SK-N-SH (cell line): ENCODE results near the gene CDKAL1. TPM values are rescaled to one million over a fixed set of nuclear protein-coding genes. Genes with fewer than 3 reads are reported as not detected.

Experiments
- CTCF ChIA-PET: fragments of 300-600, 350-600 bp; formaldehyde crosslinking; extraction: SDS; loops from one replicate; lab custom pipeline; 2021; lab: Yijun Ruan, JAX
- POLR2A ChIA-PET: fragments of 350-600 bp; sonication (Branson Sonifier 250); formaldehyde crosslinking; extraction: SDS; loops from one replicate; lab custom pipeline; 2020; ENCODE audit warnings: antibody characterized with exemption, inconsistent platforms; lab: Yijun Ruan, JAX
- DNase-seq: peaks from one replicate; pipeline ENCODE4 v3.0.0; 2012
- H2AFZ ChIP-seq: fragments of 200-600 bp; sonication (generic); 2 replicates; pipeline ENCODE4 v1.8.1; 2016; ENCODE audit warnings: antibody characterized with exemption, mild to moderate bottlenecking, low read depth
- H3F3A ChIP-seq: fragments of 200-600 bp; sonication (generic); replicated peaks from 2 replicates; pipeline ENCODE3; 2016; ENCODE audit warnings: antibody characterized with exemption, mild to moderate bottlenecking; ENCODE audit not compliant: insufficient read depth
- H3K27ac ChIP-seq, 2 experiments: fragments of 200-500 bp in 1 of 2; fragments of 200-600 bp in 1 of 2; sonication (Bioruptor generic) in 1 of 2; sonication (generic), shearing (Covaris generic) in 1 of 2; 2 replicates each; pipeline versions ENCODE4 v1.5.1 to v1.6.1; 2014 to 2016; ENCODE audit warnings: low read depth in 2 of 2, inconsistent platforms in 1 of 2, low read length in 1 of 2, mild to moderate bottlenecking in 1 of 2, mixed read lengths in 1 of 2
- H3K27me3 ChIP-seq: fragments of 200-600 bp; sonication (generic), shearing (Covaris generic); 2 replicates; pipeline ENCODE4 v1.6.1; 2016; ENCODE audit warnings: mixed run types; ENCODE audit not compliant: insufficient read depth
- H3K36me3 ChIP-seq, 2 experiments: fragments of 200-500 bp in 1 of 2; fragments of 200-600 bp in 1 of 2; sonication (Bioruptor generic) in 1 of 2; sonication (generic) in 1 of 2; replicated peaks in 1 of 2; 2 replicates each; pipeline versions ENCODE3 to v1.5.1; 2014 to 2016; ENCODE audit warnings: low read length in 1 of 2, mild to moderate bottlenecking in 1 of 2; ENCODE audit not compliant: insufficient read depth in 2 of 2, control insufficient read depth in 1 of 2
- H3K4me1 ChIP-seq, 2 experiments: fragments of 200-500 bp in 1 of 2; fragments of 200-600 bp in 1 of 2; sonication (Bioruptor generic) in 1 of 2; sonication (generic), shearing (Covaris generic) in 1 of 2; 2 replicates each; pipeline versions ENCODE4 v1.5.1 to v1.6.1; 2014 to 2016; ENCODE audit warnings: low read depth in 1 of 2, low read length in 1 of 2, mixed run types in 1 of 2; ENCODE audit not compliant: insufficient read depth in 2 of 2, control insufficient read depth in 1 of 2
- H3K4me2 ChIP-seq: fragments of 200-600 bp; sonication (generic), shearing (Covaris generic); 2 replicates; pipeline ENCODE4 v1.6.1; 2017; ENCODE audit warnings: mixed run types
- H3K4me3 ChIP-seq, 2 experiments: fragments of 200-500 bp in 1 of 2; fragments of 200-600 bp in 1 of 2; sonication (Bioruptor generic) in 1 of 2; sonication (generic), shearing (Covaris generic) in 1 of 2; 2 replicates each; pipeline versions ENCODE4 v1.5.1 to v1.8.1; 2014 to 2016; ENCODE audit warnings: low read depth in 2 of 2, inconsistent platforms in 1 of 2, low read length in 1 of 2, mild to moderate bottlenecking in 1 of 2, mixed read lengths in 1 of 2, moderate library complexity in 1 of 2
- H3K79me2 ChIP-seq: fragments of 200-600 bp; sonication (generic); 2 replicates; pipeline ENCODE4 v1.8.1; 2017; ENCODE audit warnings: mild to moderate bottlenecking; ENCODE audit not compliant: insufficient read depth
- H3K9ac ChIP-seq: fragments of 200-600 bp; sonication (generic); 2 replicates; pipeline ENCODE4 v1.6.1; 2017; ENCODE audit warnings: mixed run types
- H3K9me2 ChIP-seq: fragments of 200-600 bp; sonication (generic); 2 replicates; pipeline ENCODE4 v1.6.1; 2017; ENCODE audit warnings: mixed run types
- H3K9me3 ChIP-seq: fragments of 200-600 bp; sonication (generic); 2 replicates; pipeline ENCODE4 v1.6.1; 2017; ENCODE audit warnings: mixed run types, mild to moderate bottlenecking, moderate library complexity
- H4K20me1 ChIP-seq: fragments of 200-600 bp; sonication (generic); 2 replicates; pipeline ENCODE4 v1.6.1; 2017; ENCODE audit warnings: mild to moderate bottlenecking, mixed run types; ENCODE audit not compliant: insufficient read depth
- FOSL2 ChIP-seq: IDR thresholded peaks from 2 replicates; pipeline ENCODE4 v1.4.0; 2012; ENCODE audit warnings: low read depth, mild to moderate bottlenecking, moderate library complexity, borderline replicate concordance
- GABPA ChIP-seq: IDR thresholded peaks from 2 replicates; pipeline ENCODE4 v1.4.0; 2012; ENCODE audit warnings: low read depth, mild to moderate bottlenecking
- GATA2 ChIP-seq: sonication (generic); formaldehyde crosslinking; IDR thresholded peaks from 2 replicates; pipeline ENCODE4 v1.5.0; 2020; ENCODE audit warnings: mild to moderate bottlenecking, missing genetic modification reagents
- JUND ChIP-seq: IDR thresholded peaks from 2 replicates; pipeline ENCODE4 v1.4.0; 2012
- POLR2AphosphoS5 ChIP-seq: IDR thresholded peaks from 2 replicates; pipeline ENCODE4 v1.6.1; 2012; ENCODE audit warnings: low read depth, low read length
- RAD21 ChIP-seq: IDR thresholded peaks from 2 replicates; pipeline ENCODE4 v1.6.1; 2012; ENCODE audit warnings: mild to moderate bottlenecking, low read length
- RCOR1 ChIP-seq: fragments of 150-350 bp; IDR thresholded peaks from 2 replicates; pipeline ENCODE4 v1.6.1; 2017; ENCODE audit warnings: antibody characterized with exemption, low read length
- RXRA ChIP-seq: IDR thresholded peaks from 2 replicates; pipeline ENCODE4 v1.4.0; 2012; ENCODE audit warnings: low read depth, mild to moderate bottlenecking, borderline replicate concordance
- SIN3A ChIP-seq: IDR thresholded peaks from 2 replicates; pipeline ENCODE4 v1.6.1; 2012; ENCODE audit warnings: low read depth, mild to moderate bottlenecking, low read length, moderate library complexity, borderline replicate concordance
- SMC3 ChIP-seq: IDR thresholded peaks from 2 replicates; pipeline ENCODE4 v1.6.1; 2012; ENCODE audit warnings: low read depth, low read length, improper control_type of control experiment
- TCF12 ChIP-seq: IDR thresholded peaks from 2 replicates; pipeline ENCODE4 v1.4.0; 2012
- TEAD4 ChIP-seq: IDR thresholded peaks from 2 replicates; pipeline ENCODE4 v1.4.0; 2012; ENCODE audit warnings: mild to moderate bottlenecking, borderline replicate concordance; ENCODE audit not compliant: insufficient read depth
- USF2 ChIP-seq: fragments of 150-350 bp; IDR thresholded peaks from 2 replicates; pipeline ENCODE4 v1.6.1; 2017; ENCODE audit warnings: antibody characterized with exemption, low read length, low read depth, borderline replicate concordance
- ZBTB33 ChIP-seq: IDR thresholded peaks from 2 replicates; pipeline ENCODE4 v1.4.0; 2012; ENCODE audit warnings: low read depth, borderline replicate concordance
- WGBS: methylation state at CpG from one replicate; pipeline ENCODE4 v1.1.6; 2017; ENCODE audit warnings: low lambda C conversion rate; 5-methylcytosine and 5-hydroxymethylcytosine counted together
- polyA plus RNA-seq, 3 experiments: library from polyadenylated mRNA; depleted of rRNA; stranded (reverse); fragments of >200 nt; gene quantifications; 2 replicates each; pipeline ENCODE4 v1.2.3, GENCODE V29; 2012

Gene CDKAL1
- polyA plus RNA-seq, 1 of the 3 experiments (the other 2 are of a cell fraction), result 2.6 TPM

- H3K27ac ChIP-seq, result peak overlapping the region in 1 of 2 experiments; percentile 56; a peak in 2 of 4 replicates
- H3K27me3 ChIP-seq, result no peaks in the 10 kb centered on the region
- ChIA-PET CTCF (interaction anchor here (1.0 to 1.1 kb wide), 2 partner anchors 13 to 380 kb away, joined by 3 read pairs; no protein-coding TSS in a partner anchor), POLR2A (no interaction called here)
- no peak for TF ChIP-seq GATA2 (CRISPR knock-in tag)
- TF ChIP-seq RAD21, result no peak
- TF ChIP-seq SIN3A, result no peak
- no peak for TF ChIP-seq FOSL2
- no peak for TF ChIP-seq RXRA
- no peak for TF ChIP-seq SMC3
- no peak for TF ChIP-seq JUND
- TF ChIP-seq TCF12, result no peak
- TF ChIP-seq USF2, result no peak
- no peak for TF ChIP-seq RCOR1
- peaks cover 0 to 2% of the 10 kb centered on the region in 2 experiments; a peak in 1 of 4 replicates for H3K4me1 ChIP-seq
- H3K9me3 ChIP-seq, result no peaks in the 10 kb centered on the region
- H3K79me2 ChIP-seq, result no peaks in the 10 kb centered on the region
- H3K9me2 ChIP-seq, result no peaks in the 10 kb centered on the region
- no peak overlapping the region for H3K4me2 ChIP-seq
- no peaks in the 10 kb centered on the region for H4K20me1 ChIP-seq
- DNase-seq, result no peak
- no peak overlapping the region for H3K4me3 ChIP-seq
- H3F3A ChIP-seq, result no peaks in the 10 kb centered on the region
- no peak overlapping the region for H2AFZ ChIP-seq
- 89% methylated on average over 5 of the region's 5 CpGs for WGBS
- no peak overlapping the region for H3K9ac ChIP-seq
- no peaks in the 10 kb centered on the region for H3K36me3 ChIP-seq
These were observed 674.5 kb downstream of the CDKAL1 start for GRCh38 chr6:21208796-21209186.

- ChIA-PET CTCF (no interaction called here), POLR2A (no interaction called here)
- no peak overlapping the region for H3K27ac ChIP-seq
- no peaks in the 10 kb centered on the region for H3K36me3 ChIP-seq
- no peaks in the 10 kb centered on the region for H3F3A ChIP-seq
- no peak overlapping the region for H2AFZ ChIP-seq
- no peaks in the 10 kb centered on the region for H4K20me1 ChIP-seq
- H3K9me3 ChIP-seq, result no peaks in the 10 kb centered on the region
- no peak overlapping the region for H3K9ac ChIP-seq
- H3K9me2 ChIP-seq, result no peaks in the 10 kb centered on the region
- H3K79me2 ChIP-seq, result no peaks in the 10 kb centered on the region
- no peak overlapping the region for H3K4me2 ChIP-seq
- no peaks in the 10 kb centered on the region for H3K27me3 ChIP-seq
- 87% methylated on average over 3 of the region's 3 CpGs for WGBS
- DNase-seq, result no peak
- H3K4me3 ChIP-seq, result no peak overlapping the region
- TF ChIP-seq JUND (no peak), GATA2 (CRISPR knock-in tag) (no peak), SIN3A (no peak), RXRA (no peak), TEAD4 (no peak), TCF12 (no peak), POLR2AphosphoS5 (no peak), ZBTB33 (no peak), GABPA (no peak)
- TF ChIP-seq, all 33 proteins: peak for 0
- no peaks in the 10 kb centered on the region for H3K4me1 ChIP-seq
These were observed 679.2 kb downstream of the CDKAL1 start for GRCh38 chr6:21213492-21213891.
